Upper lobe of right lung (tissue), 1 donor: ENCODE results near the gene PTPRN2. TPM values are rescaled to one million over a fixed set of nuclear protein-coding genes. Genes with fewer than 3 reads are reported as not detected.
"Not testable (repeated sequence)": the region's sequence is repeated elsewhere in the genome, so short reads cannot be mapped to it uniquely, and the experiment has no call there.

Experiments used
- ATAC-seq: fragments of 200-7000 bp; cut with Tn5 transposase; one replicate; pipeline ENCODE4 v1.9.1; 2020; ENCODE audit warnings: mild to moderate bottlenecking, moderate library complexity
- DNase-seq: peaks from one replicate; pipeline ENCODE4 v3.0.0-alpha.2; 2020
- H3K27ac ChIP-seq: fragments of 200-600 bp; one replicate; pipeline ENCODE4 v1.8.0; 2022
- H3K27me3 ChIP-seq: fragments of 200-600 bp; one replicate; pipeline ENCODE4 v1.8.0; 2022; ENCODE audit warnings: mild to moderate bottlenecking
- H3K36me3 ChIP-seq: fragments of 200-600 bp; one replicate; pipeline ENCODE4 v1.8.0; 2022
- H3K4me1 ChIP-seq: fragments of 200-600 bp; one replicate; pipeline ENCODE4 v1.8.0; 2022
- H3K4me3 ChIP-seq: fragments of 200-600 bp; one replicate; pipeline ENCODE4 v1.8.0; 2022; ENCODE audit warnings: mild to moderate bottlenecking
- H3K9me3 ChIP-seq: fragments of 200-600 bp; one replicate; pipeline ENCODE4 v1.8.0; 2022
- intact Hi-C: fragments of 100-400 bp; cut with DNase I; formaldehyde crosslinking; loops from one replicate; pipeline ENCODE4 v1.11.0; 2022
- total RNA-seq: library from RNA; stranded (reverse); fragmentation: NEBNext Ultra II Directional; extraction: Animal tissue kit (Norgen Biotek cat#: 25700); gene quantifications from one replicate; pipeline ENCODE4 v1.2.1, GENCODE V29; 2021
- TF ChIP-seq, protein P1 (sequence below): fragments of 200-600 bp; IDR thresholded peaks from one replicate; pipeline ENCODE4 v1.8.0; 2022; ENCODE audit warnings: antibody characterized with exemption
- donor health status: DM: no; HTN: yes; CAD: no; lungs with severe emphysema.

The PTPRN2 gene
- total RNA-seq, 1 donor from 2014 or later, result 4.9 TPM

DNA sequence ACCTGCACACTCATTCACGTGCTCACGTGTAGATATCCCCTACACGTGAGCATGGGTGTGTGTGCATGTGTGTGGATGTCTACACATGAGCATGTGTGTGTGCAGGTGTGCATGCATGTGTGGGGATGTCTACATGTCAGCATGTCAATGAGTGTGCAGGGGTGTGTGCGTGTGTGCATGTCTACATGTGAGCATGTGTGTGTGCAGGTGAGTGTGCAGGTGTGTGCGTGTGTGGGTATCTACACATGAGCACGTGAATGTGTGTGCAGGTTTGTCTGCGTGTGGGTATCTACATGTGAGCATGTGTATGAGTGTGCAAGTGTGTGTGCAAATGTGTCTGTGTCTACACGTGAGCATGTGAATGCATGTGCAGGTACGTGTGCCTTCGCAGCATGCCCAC, 274.8 kb downstream of the PTPRN2 start:
- ATAC-seq (no peak), DNase-seq (no peak)
- H3K36me3 ChIP-seq, result no peaks in the 10 kb centered on the region
- TF ChIP-seq, protein P1, sequence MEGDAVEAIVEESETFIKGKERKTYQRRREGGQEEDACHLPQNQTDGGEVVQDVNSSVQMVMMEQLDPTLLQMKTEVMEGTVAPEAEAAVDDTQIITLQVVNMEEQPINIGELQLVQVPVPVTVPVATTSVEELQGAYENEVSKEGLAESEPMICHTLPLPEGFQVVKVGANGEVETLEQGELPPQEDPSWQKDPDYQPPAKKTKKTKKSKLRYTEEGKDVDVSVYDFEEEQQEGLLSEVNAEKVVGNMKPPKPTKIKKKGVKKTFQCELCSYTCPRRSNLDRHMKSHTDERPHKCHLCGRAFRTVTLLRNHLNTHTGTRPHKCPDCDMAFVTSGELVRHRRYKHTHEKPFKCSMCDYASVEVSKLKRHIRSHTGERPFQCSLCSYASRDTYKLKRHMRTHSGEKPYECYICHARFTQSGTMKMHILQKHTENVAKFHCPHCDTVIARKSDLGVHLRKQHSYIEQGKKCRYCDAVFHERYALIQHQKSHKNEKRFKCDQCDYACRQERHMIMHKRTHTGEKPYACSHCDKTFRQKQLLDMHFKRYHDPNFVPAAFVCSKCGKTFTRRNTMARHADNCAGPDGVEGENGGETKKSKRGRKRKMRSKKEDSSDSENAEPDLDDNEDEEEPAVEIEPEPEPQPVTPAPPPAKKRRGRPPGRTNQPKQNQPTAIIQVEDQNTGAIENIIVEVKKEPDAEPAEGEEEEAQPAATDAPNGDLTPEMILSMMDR, result no peak
- peaks cover 2% of the 10 kb centered on the region for H3K27me3 ChIP-seq
- H3K27ac ChIP-seq, result no peak overlapping the region
- H3K9me3 ChIP-seq, result peaks cover under 1% of the 10 kb centered on the region
- H3K4me1 ChIP-seq, result no peaks in the 10 kb centered on the region
- intact Hi-C loops, result no loop called here
- H3K4me3 ChIP-seq, result no peak overlapping the region

DNA sequence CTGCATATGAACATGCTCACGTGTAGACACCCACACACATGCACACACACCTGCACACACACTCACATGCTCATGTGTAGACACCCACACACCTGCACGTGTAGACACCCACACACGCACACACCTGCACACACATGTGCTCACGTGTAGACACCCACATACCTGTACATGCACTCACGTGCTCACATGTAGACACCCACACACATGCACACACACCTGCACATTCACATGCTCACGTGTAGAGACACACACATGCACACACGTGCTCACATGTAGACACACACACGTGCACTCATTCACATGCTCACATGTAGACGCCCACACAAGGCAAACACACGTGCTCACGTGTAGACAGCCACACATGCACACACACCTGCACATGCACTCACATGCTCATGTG, 275.8 kb downstream of the PTPRN2 start:
- H3K27me3 ChIP-seq, result no peaks in the 10 kb centered on the region
- no peak for DNase-seq
- TF ChIP-seq, protein P1, result no peak
- H3K27ac ChIP-seq, result no peak overlapping the region
- no peak overlapping the region for H3K4me3 ChIP-seq
- peak; percentile 12 for ATAC-seq
- intact Hi-C loops, result no loop called here
- H3K36me3 ChIP-seq, result no peaks in the 10 kb centered on the region
- H3K9me3 ChIP-seq, result peaks cover 10% of the 10 kb centered on the region
- no peaks in the 10 kb centered on the region for H3K4me1 ChIP-seq

DNA sequence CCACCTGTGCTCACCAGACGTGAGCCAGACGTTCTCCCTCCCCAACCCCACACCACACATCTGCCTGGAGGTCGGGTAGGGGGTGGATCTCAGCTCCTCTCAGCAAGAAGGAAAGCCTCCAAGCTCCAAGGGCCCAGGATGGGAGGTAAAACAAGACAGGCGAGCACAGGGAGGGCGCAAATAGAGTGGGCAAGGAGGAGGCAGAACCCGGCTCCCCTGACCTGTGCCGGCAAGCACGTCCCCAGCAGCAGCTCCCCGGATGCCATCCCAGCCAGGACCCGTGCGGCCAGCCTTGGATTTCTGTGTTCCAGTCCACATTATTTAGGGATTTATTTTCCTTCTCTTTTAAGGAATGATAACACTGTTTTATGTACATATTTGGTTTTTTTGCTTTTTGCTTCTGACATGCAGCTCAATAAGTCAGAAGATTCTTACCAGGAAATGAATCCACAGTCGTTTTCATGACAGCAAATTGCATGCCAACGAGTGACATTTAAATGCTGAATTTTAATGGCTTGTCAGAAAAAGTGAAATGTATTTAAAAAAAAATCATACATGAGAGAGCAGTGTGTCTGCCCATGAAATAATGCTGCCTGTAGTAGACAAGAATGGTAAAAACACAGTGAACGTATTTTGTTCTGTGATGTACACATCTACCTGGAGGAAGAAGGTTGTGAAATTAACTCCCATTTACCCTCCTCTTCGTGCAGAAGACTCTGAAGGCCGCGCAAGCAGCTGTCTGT, 276.5 kb downstream of the PTPRN2 start:
- ATAC-seq (peak; percentile 19), DNase-seq (no peak)
- H3K4me1 ChIP-seq, result no peaks in the 10 kb centered on the region
- intact Hi-C loops, result no loop called here
- H3K4me3 ChIP-seq, result no peak overlapping the region
- no peaks in the 10 kb centered on the region for H3K27me3 ChIP-seq
- TF ChIP-seq, protein P1, result no peak
- H3K36me3 ChIP-seq, result no peaks in the 10 kb centered on the region
- peaks cover 10% of the 10 kb centered on the region for H3K9me3 ChIP-seq
- H3K27ac ChIP-seq, result no peak overlapping the region

DNA sequence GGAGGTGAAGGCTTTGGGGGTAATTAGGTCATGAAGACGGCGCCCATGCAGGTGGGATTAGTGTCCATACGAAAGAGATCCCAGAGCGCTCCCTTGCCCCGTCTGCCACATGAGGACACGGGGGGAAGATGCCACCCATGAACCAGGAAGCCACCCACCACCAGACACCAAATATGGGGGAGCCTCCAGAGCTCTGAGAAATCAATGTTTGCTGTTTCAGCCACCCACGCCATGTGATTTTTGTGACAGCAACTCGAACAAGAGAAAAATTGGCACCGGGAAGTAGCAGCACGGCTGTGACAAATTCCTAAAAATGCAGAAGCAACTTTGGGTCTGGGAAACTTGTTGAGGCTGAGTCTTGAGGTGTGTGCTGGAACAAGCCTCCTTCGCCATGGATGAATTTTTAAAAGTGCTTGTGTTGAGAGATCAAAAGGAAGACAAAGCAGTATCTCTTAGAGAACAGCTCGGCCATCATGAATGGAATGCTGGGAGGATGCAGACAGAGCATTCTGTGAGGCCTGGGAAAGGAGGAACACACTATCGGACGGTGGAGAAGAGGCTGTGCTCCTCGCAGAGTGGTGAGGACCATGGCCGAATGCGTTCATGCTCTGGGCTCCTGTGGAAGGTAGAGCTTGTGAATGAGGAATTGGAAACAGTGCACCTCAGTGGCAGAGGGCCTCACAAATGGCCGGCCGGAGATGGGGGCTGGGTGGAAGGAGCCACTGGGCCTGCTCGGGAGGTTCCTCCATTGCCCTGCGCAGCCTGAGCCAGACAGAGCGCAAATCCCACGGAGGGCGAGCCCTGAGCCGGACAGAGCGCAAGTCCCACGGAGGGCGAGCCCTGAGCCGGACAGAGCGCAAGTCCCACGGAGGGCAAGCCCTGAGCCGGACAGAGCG, 277.5 kb downstream of the PTPRN2 start:
- H3K27me3 ChIP-seq, result no peaks in the 10 kb centered on the region
- DNase-seq (no peak), ATAC-seq (no peak)
- TF ChIP-seq, protein P1, result no peak
- no peaks in the 10 kb centered on the region for H3K4me1 ChIP-seq
- no peak overlapping the region for H3K4me3 ChIP-seq
- intact Hi-C loops, result no loop called here
- H3K36me3 ChIP-seq, result no peaks in the 10 kb centered on the region
- peaks cover 10% of the 10 kb centered on the region for H3K9me3 ChIP-seq
- no peak overlapping the region for H3K27ac ChIP-seq

DNA sequence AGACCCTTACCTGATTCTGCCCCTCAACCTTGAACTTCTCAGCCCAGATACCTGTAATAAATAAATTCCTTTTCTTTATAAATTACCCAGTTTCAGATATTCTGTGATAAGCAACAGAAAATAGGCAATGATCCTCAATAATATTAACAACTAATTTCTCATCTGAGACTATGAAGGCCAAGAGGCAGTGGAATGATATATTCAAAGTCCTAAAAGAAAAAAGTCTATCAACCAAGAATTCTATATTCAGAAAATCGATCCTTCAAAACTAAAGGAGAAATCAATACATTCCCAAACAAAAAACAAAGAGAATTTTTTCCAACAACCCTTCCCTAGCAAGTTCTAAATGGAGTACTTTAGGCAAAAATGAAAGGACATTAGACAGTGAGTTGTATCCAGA, 279.6 kb downstream of the PTPRN2 start:
- H3K27ac ChIP-seq, result no peak overlapping the region
- no peak for DNase-seq
- intact Hi-C loops, result no loop called here
- no peaks in the 10 kb centered on the region for H3K36me3 ChIP-seq
- H3K27me3 ChIP-seq, result no peaks in the 10 kb centered on the region
- H3K9me3 ChIP-seq, result peaks cover 10% of the 10 kb centered on the region
- no peak overlapping the region for H3K4me3 ChIP-seq
- TF ChIP-seq, protein P1, result no peak
- no peaks in the 10 kb centered on the region for H3K4me1 ChIP-seq
- no peak for ATAC-seq

DNA sequence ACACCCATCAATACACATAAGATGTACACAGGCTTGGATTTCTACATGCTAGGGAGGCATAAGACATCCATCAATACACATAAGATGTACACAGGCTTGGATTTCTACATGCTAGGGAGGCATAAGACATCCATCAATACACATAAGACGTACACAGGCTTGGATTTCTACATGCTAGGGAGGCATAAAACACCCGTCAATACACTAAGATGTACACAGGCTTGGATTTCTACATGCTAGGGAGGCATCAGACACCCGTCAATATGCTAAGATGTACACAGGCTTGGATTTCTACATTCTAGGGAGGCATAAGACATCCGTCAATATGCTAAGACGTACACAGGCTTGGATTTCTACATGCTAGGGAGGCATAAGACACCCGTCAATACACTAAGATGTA, 283.6 kb downstream of the PTPRN2 start:
- H3K4me3 ChIP-seq, intact Hi-C loops, H3K27ac ChIP-seq, DNase-seq, ATAC-seq, H3K36me3 ChIP-seq, H3K27me3 ChIP-seq, H3K4me1 ChIP-seq: not testable (repeated sequence)
- H3K9me3 ChIP-seq, result peaks cover 10% of the 10 kb centered on the region
